ENCODE data around the gene SPNS3. TPM values are rescaled to one million over a fixed set of nuclear protein-coding genes. Genes with fewer than 3 reads are reported as not detected.

SPNS3 gene
- total and polyA plus RNA-seq, 2 of the 8 experiments (the other 6 are each of a cell fraction or from before 2014, with no cell fraction given), result not detected

DNA sequence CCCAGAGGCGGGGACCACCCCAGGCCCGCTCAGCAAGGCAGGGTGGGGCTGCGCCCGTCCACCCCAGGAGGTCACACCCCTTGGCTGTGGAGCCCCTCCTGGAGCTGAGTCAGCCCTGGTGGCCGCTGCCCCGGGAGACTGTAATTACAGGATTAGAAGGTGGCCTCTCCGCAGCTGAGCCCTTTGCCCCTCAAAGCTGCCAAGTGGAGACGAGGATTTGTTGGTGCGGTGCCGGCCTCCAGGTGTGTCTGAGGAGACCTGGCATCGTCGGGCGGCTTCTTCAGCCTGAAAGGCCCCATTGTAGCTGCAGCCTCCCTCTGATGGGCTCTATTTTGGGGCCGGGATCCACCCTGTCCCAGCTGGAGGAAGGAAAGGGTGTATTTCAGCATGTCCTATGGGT lies 42.3 kb downstream of the SPNS3 start (continued):
- TF ChIP-seq POLR2AphosphoS5 (IDR thresholded peaks at IDR 0.05; ENCODE audit: low read depth, low read length) (no peak), TBP (IDR thresholded peaks at IDR 0.05; ENCODE audit: low read depth, low read length) (no peak), TAF1 (IDR thresholded peaks at IDR 0.05; ENCODE audit: low read depth, low read length) (no peak), NANOG (IDR thresholded peaks at IDR 0.05; ENCODE audit: insufficient read depth, low read depth, low read length, poor library complexity, severe bottlenecking) (no peak), SP2 (IDR thresholded peaks at IDR 0.05; ENCODE audit: low read length) (no peak)
- TF ChIP-seq, protein P1, sequence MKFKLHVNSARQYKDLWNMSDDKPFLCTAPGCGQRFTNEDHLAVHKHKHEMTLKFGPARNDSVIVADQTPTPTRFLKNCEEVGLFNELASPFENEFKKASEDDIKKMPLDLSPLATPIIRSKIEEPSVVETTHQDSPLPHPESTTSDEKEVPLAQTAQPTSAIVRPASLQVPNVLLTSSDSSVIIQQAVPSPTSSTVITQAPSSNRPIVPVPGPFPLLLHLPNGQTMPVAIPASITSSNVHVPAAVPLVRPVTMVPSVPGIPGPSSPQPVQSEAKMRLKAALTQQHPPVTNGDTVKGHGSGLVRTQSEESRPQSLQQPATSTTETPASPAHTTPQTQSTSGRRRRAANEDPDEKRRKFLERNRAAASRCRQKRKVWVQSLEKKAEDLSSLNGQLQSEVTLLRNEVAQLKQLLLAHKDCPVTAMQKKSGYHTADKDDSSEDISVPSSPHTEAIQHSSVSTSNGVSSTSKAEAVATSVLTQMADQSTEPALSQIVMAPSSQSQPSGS (IDR thresholded peaks at IDR 0.05; ENCODE audit: low read length), result no peak
- TF ChIP-seq, protein P2, sequence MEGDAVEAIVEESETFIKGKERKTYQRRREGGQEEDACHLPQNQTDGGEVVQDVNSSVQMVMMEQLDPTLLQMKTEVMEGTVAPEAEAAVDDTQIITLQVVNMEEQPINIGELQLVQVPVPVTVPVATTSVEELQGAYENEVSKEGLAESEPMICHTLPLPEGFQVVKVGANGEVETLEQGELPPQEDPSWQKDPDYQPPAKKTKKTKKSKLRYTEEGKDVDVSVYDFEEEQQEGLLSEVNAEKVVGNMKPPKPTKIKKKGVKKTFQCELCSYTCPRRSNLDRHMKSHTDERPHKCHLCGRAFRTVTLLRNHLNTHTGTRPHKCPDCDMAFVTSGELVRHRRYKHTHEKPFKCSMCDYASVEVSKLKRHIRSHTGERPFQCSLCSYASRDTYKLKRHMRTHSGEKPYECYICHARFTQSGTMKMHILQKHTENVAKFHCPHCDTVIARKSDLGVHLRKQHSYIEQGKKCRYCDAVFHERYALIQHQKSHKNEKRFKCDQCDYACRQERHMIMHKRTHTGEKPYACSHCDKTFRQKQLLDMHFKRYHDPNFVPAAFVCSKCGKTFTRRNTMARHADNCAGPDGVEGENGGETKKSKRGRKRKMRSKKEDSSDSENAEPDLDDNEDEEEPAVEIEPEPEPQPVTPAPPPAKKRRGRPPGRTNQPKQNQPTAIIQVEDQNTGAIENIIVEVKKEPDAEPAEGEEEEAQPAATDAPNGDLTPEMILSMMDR (IDR thresholded peaks at IDR 0.05; ENCODE audit: control extremely low read depth in 1 of 3, insufficient read depth in 1 of 3, low read depth in 1 of 3, low read length in 3 of 3), result no peak
